HepG2 (cell line): ENCODE data around the gene PIK3CG. TPM values are rescaled to one million over a fixed set of nuclear protein-coding genes. Genes with fewer than 3 reads are reported as not detected.

Source experiments
- ATAC-seq: fragments of 200-7000 bp; cut with Tn5 transposase; 3 replicates; pipeline ENCODE4 v1.9.1; 2020; ENCODE audit warnings: mild to moderate bottlenecking, moderate library complexity
- BruUV-seq: library from RNA; stranded (reverse); fragments of 400-500 nt; replicated peaks from 2 replicates; lab custom pipeline; 2021; lab: Mats Ljungman, UMichigan
- CTCF ChIA-PET: fragments of 300-600 bp; formaldehyde crosslinking; extraction: SDS; loops from one replicate; lab custom pipeline; 2021; ENCODE audit warnings: low total read pairs, inconsistent platforms, low intra/inter-chr PET ratio; lab: Yijun Ruan, JAX
- POLR2A ChIA-PET: fragments of 350-600 bp; sonication (Branson Sonifier 250); formaldehyde crosslinking; loops from one replicate; lab custom pipeline; 2020; ENCODE audit warnings: antibody characterized with exemption, inconsistent platforms; lab: Yijun Ruan, JAX
- DNase-seq: peaks from one replicate; pipeline ENCODE4 v3.0.0-alpha.2; 2015; ENCODE audit warnings: low spot score
- FAIRE-seq: peaks from 3 replicates; lab custom pipeline; 2011; peaks lifted over from hg19 to GRCh38; lab: Jason Lieb, UNC
- H2AFZ ChIP-seq: one replicate; pipeline ENCODE4 v1.6.1; 2011; ENCODE audit warnings: low read length, inconsistent platforms
- H3K27ac ChIP-seq: fragments of 300-600 bp; 3 replicates; pipeline ENCODE4 v1.8.0; 2011; ENCODE audit warnings: mixed run types, mild to moderate bottlenecking, mixed read lengths, low read length, inconsistent platforms; ENCODE audit not compliant: insufficient read depth; ENCODE audit errors: extremely low read length
- H3K27me3 ChIP-seq, 2 experiments: fragments of 200-600 bp in 1 of 2; 2 replicates in 1 of 2; 3 replicates in 1 of 2; pipeline versions ENCODE4 v1.6.0 to v1.8.0; 2011; ENCODE audit warnings: low read length in 2 of 2, mild to moderate bottlenecking in 2 of 2, moderate library complexity in 2 of 2, inconsistent platforms in 1 of 2; ENCODE audit not compliant: insufficient read depth in 2 of 2, control insufficient read depth in 1 of 2
- H3K36me3 ChIP-seq, 2 experiments: fragments of 200-600 bp in 1 of 2; replicated peaks in 1 of 2; 2 replicates in 1 of 2; 3 replicates in 1 of 2; pipeline versions ENCODE4 v1.5.1 to v1.8.0; 2011; ENCODE audit warnings: low read length in 2 of 2, inconsistent platforms in 1 of 2; ENCODE audit not compliant: insufficient read depth in 2 of 2, control insufficient read depth in 1 of 2
- H3K4me1 ChIP-seq: 2 replicates; pipeline ENCODE4 v1.5.1; 2012; ENCODE audit warnings: low read length, inconsistent platforms; ENCODE audit not compliant: insufficient read depth
- H3K4me2 ChIP-seq: 2 replicates; pipeline ENCODE4 v1.6.0; 2011; ENCODE audit warnings: low read depth, low read length, inconsistent platforms
- H3K4me3 ChIP-seq, 3 experiments: fragments of 200-600 bp in 1 of 3; sonication (generic), shearing (Covaris generic) in 1 of 3; replicated peaks in 1 of 3; 2 replicates each; pipeline ENCODE4 v1.5.1; 2011 to 2016; ENCODE audit warnings: low read length in 3 of 3, inconsistent platforms in 2 of 3, low read depth in 2 of 3, mild to moderate bottlenecking in 2 of 3, control low read depth in 1 of 3, mixed read lengths in 1 of 3; ENCODE audit not compliant: insufficient read depth in 1 of 3
- H3K79me2 ChIP-seq: one replicate; pipeline ENCODE4 v1.6.1; 2011; ENCODE audit warnings: low read length, inconsistent platforms; ENCODE audit not compliant: insufficient read depth
- H3K9ac ChIP-seq: 2 replicates; pipeline ENCODE4 v1.6.0; 2011; ENCODE audit warnings: mild to moderate bottlenecking, low read depth, low read length, inconsistent platforms; ENCODE audit not compliant: insufficient read depth
- H3K9me3 ChIP-seq: 2 replicates; pipeline ENCODE4 v1.5.1; 2012; ENCODE audit warnings: mild to moderate bottlenecking, low read length
- H4K20me1 ChIP-seq: 2 replicates; pipeline ENCODE4 v1.6.0; 2011; ENCODE audit warnings: inconsistent platforms, mild to moderate bottlenecking, low read length, moderate library complexity; ENCODE audit not compliant: insufficient read depth
- CHCHD3 ChIP-seq: sonication (generic); formaldehyde crosslinking; IDR thresholded peaks from 2 replicates; pipeline ENCODE4 v1.8.0; 2022; ENCODE audit warnings: mild to moderate bottlenecking, missing genetic modification reagents, moderate library complexity
- JUNB ChIP-seq: sonication (generic); formaldehyde crosslinking; IDR thresholded peaks from 2 replicates; pipeline ENCODE4 v1.8.0; 2022; ENCODE audit warnings: missing genetic modification reagents, mild to moderate bottlenecking, borderline replicate concordance
- MIXL1 ChIP-seq: IDR thresholded peaks from 2 replicates; pipeline ENCODE4 v1.6.1; 2016
- NCOA5 ChIP-seq: sonication (generic); formaldehyde crosslinking; IDR thresholded peaks from 2 replicates; pipeline ENCODE4 v1.4.0; 2020; ENCODE audit warnings: missing genetic modification reagents
- PLSCR1 ChIP-seq: sonication (generic); formaldehyde crosslinking; IDR thresholded peaks from 2 replicates; pipeline ENCODE4 v1.5.0; 2020; ENCODE audit warnings: missing genetic modification reagents, mild to moderate bottlenecking, borderline replicate concordance
- POGZ ChIP-seq: sonication (generic); formaldehyde crosslinking; IDR thresholded peaks from 2 replicates; pipeline ENCODE4 v1.4.0; 2020; ENCODE audit warnings: mild to moderate bottlenecking, missing genetic modification reagents
- RARG ChIP-seq: sonication (generic); formaldehyde crosslinking; IDR thresholded peaks from 2 replicates; pipeline ENCODE4 v1.4.0; 2020; ENCODE audit warnings: low read depth, mild to moderate bottlenecking, missing genetic modification reagents
- RFX3 ChIP-seq: IDR thresholded peaks from 2 replicates; pipeline ENCODE4 v1.6.1; 2016; ENCODE audit warnings: missing biosample characterization, missing genetic modification reagents
- SIX1 ChIP-seq: sonication (generic); formaldehyde crosslinking; IDR thresholded peaks from 2 replicates; pipeline ENCODE4 v1.4.0; 2020; ENCODE audit warnings: missing genetic modification reagents, borderline replicate concordance
- SMAD1 ChIP-seq: sonication (generic); formaldehyde crosslinking; IDR thresholded peaks from 2 replicates; pipeline ENCODE4 v1.4.0; 2020; ENCODE audit warnings: missing genetic modification reagents, low read depth, mild to moderate bottlenecking, borderline replicate concordance
- SRSF4 ChIP-seq: fragments of 200-400 bp; formaldehyde crosslinking; IDR thresholded peaks from one replicate; pipeline ENCODE4 v1.6.1; 2018; ENCODE audit warnings: mild to moderate bottlenecking, low read depth, low read length, moderate library complexity; ENCODE audit not compliant: poor library complexity, severe bottlenecking
- ZKSCAN5 ChIP-seq: sonication (generic); formaldehyde crosslinking; IDR thresholded peaks from 2 replicates; pipeline ENCODE4 v1.5.1; 2020; ENCODE audit warnings: mild to moderate bottlenecking, missing genetic modification reagents
- ZNF251 ChIP-seq: sonication (generic); formaldehyde crosslinking; IDR thresholded peaks from 2 replicates; pipeline ENCODE4 v1.9.0; 2021; ENCODE audit warnings: mild to moderate bottlenecking, missing genetic modification reagents
- ZNF256 ChIP-seq: sonication (generic); formaldehyde crosslinking; conservative IDR thresholded peaks from 2 replicates; pipeline ENCODE4 v1.4.0; 2020; ENCODE audit warnings: missing genetic modification reagents
- ZNF33A ChIP-seq: sonication (generic); formaldehyde crosslinking; IDR thresholded peaks from 2 replicates; pipeline ENCODE4 v1.5.1; 2020; ENCODE audit warnings: missing genetic modification reagents, mild to moderate bottlenecking, moderate library complexity, borderline replicate concordance
- ZNF670 ChIP-seq: sonication (generic); formaldehyde crosslinking; IDR thresholded peaks from 2 replicates; pipeline ENCODE4 v1.8.0; 2022; ENCODE audit warnings: mild to moderate bottlenecking, missing genetic modification reagents, borderline replicate concordance
- ZNF672 ChIP-seq: sonication (generic); formaldehyde crosslinking; IDR thresholded peaks from 2 replicates; pipeline ENCODE4 v1.8.1; 2022; ENCODE audit warnings: missing genetic modification reagents
- in situ Hi-C: cut with HindIII; loops from 2 replicates; pipeline ENCODE4 v1.10.0; 2017; ENCODE audit warnings: low pct_unique_long_range_greater_than_20kb; ENCODE audit not compliant: extremely low pct_ligation_motif_present
- intact Hi-C: fragments of 100-400 bp; cut with micrococcal nuclease; formaldehyde crosslinking; loops from one replicate; pipeline ENCODE4 v1.10.0; 2022; ENCODE audit not compliant: unreplicated experiment
- polyA plus RNA-seq, 8 experiments: library from polyadenylated mRNA; depleted of rRNA in 3 of 8; stranded (reverse) in 7 of 8; unstranded in 1 of 8; fragments of >200 nt; fragmentation: Illumina TruSeq in 4 of 8; extraction: Trizol in 4 of 8; gene quantifications; 2 replicates each; pipeline versions ENCODE4 v1.2.1 to v1.2.3, GENCODE V29; 2011 to 2016; ENCODE audit warnings: low read depth in 4 of 8, missing spikeins in 1 of 8, mixed read lengths in 1 of 8; ENCODE audit not compliant: insufficient read depth in 1 of 8
- total RNA-seq, 5 experiments: library from RNA; depleted of rRNA; stranded (reverse); fragments of >200 nt; fragmentation: Illumina TruSeq; extraction: Trizol; gene quantifications; 2 replicates each; pipeline ENCODE4 v1.2.3, GENCODE V29; 2016; ENCODE audit warnings: low read depth in 1 of 5

Gene PIK3CG
- total and polyA plus RNA-seq, 2 of the 13 experiments (the other 11 are each of a cell fraction or from before 2014, with no cell fraction given): not detected

- TF ChIP-seq SRSF4: no peak
- TF ChIP-seq RARG (CRISPR knock-in tag): no peak
- TF ChIP-seq RFX3: no peak
- TF ChIP-seq SMAD1 (CRISPR knock-in tag): no peak
- TF ChIP-seq PLSCR1 (CRISPR knock-in tag): no peak
- TF ChIP-seq ZNF256: no peak
- TF ChIP-seq NCOA5: no peak
- TF ChIP-seq SIX1 (CRISPR knock-in tag): no peak
- TF ChIP-seq CHCHD3 (CRISPR knock-in tag): no peak
- no peak for TF ChIP-seq MIXL1
- TF ChIP-seq ZKSCAN5: no peak
- no peak for TF ChIP-seq ZNF251
- no peak for TF ChIP-seq ZNF33A
- no peak for TF ChIP-seq ZNF670 (CRISPR knock-in tag)
- no peak for TF ChIP-seq JUNB (CRISPR knock-in tag)
- TF ChIP-seq ZNF672 (CRISPR knock-in tag): no peak
- TF ChIP-seq POGZ (CRISPR knock-in tag): no peak
- Histone ChIP-seq H3K27me3 (no peaks in the 10 kb centered on the region), H3K36me3 (no peaks in the 10 kb centered on the region), H3K4me2 (no peak overlapping the region), H4K20me1 (no peaks in the 10 kb centered on the region), H3K9ac (no peak overlapping the region), H3K9me3 (no peaks in the 10 kb centered on the region), H2AFZ (no peak overlapping the region), H3K27ac (no peak overlapping the region), H3K4me1 (no peaks in the 10 kb centered on the region), H3K4me3 (no peak overlapping the region), H3K79me2 (no peaks in the 10 kb centered on the region)
- ATAC-seq (no peak), DNase-seq (no peak), FAIRE-seq (no peak)
- CTCF ChIA-PET: no interaction called here
- POLR2A ChIA-PET: no interaction called here
- BruUV-seq: no TSS peak
- intact Hi-C loops (no loop called here), in situ Hi-C loops (no loop called here)
These were observed 45.5 kb upstream of the PIK3CG start for GRCh38 chr7:106819546-106819945.
